Measurements from ENCODE around the gene RBM45.

Gene RBM45

GRCh38 chr2:178115271-178115670 lies 3.0 kb downstream of the RBM45 start:
- in situ Hi-C loops (cut with HindIII; ENCODE audit: low sequenced_read_pairs) = no loop called here
- DNase-seq (ENCODE audit: low read depth, low spot score) = no peak
- no peak overlapping the region for H3K4me3 ChIP-seq (ENCODE audit: low read depth, low read length)
- no peak for TF ChIP-seq CTCF (IDR thresholded peaks at IDR 0.05; ENCODE audit: low read depth, low read length)

- in situ Hi-C loops (cut with HindIII; ENCODE audit: low sequenced_read_pairs) = no loop called here
- no peak for DNase-seq (ENCODE audit: low read depth, low spot score)
- TF ChIP-seq CTCF (IDR thresholded peaks at IDR 0.05; ENCODE audit: low read depth, low read length) = no peak
- no peak overlapping the region for H3K4me3 ChIP-seq (ENCODE audit: low read depth, low read length)
Observed at GRCh38 chr2:178117725-178118124, 5.5 kb downstream of the RBM45 start.

- H3K4me3 ChIP-seq (ENCODE audit: low read depth, low read length) = no peak overlapping the region
- no peak for DNase-seq (ENCODE audit: low read depth, low spot score)
- TF ChIP-seq CTCF (IDR thresholded peaks at IDR 0.05; ENCODE audit: low read depth, low read length) = no peak
- in situ Hi-C loops (cut with HindIII; ENCODE audit: low sequenced_read_pairs) = no loop called here
Observed at GRCh38 chr2:178119179-178119922, 7.1 kb downstream of the RBM45 start.

GRCh38 chr2:178123163-178123562 lies 10.9 kb downstream of the RBM45 start:
- TF ChIP-seq CTCF (IDR thresholded peaks at IDR 0.05; ENCODE audit: low read depth, low read length) = no peak
- no peak for DNase-seq (ENCODE audit: low read depth, low spot score)
- no peak overlapping the region for H3K4me3 ChIP-seq (ENCODE audit: low read depth, low read length)
- in situ Hi-C loops (cut with HindIII; ENCODE audit: low sequenced_read_pairs) = no loop called here

GRCh38 chr2:178125125-178125524 lies 12.9 kb downstream of the RBM45 start:
- TF ChIP-seq CTCF (IDR thresholded peaks at IDR 0.05; ENCODE audit: low read depth, low read length) = no peak
- no peak for DNase-seq (ENCODE audit: low read depth, low spot score)
- in situ Hi-C loops (cut with HindIII; ENCODE audit: low sequenced_read_pairs) = no loop called here
- H3K4me3 ChIP-seq (ENCODE audit: low read depth, low read length) = no peak overlapping the region

- no peak for TF ChIP-seq CTCF (IDR thresholded peaks at IDR 0.05; ENCODE audit: low read depth, low read length)
- no peak overlapping the region for H3K4me3 ChIP-seq (ENCODE audit: low read depth, low read length)
- DNase-seq (ENCODE audit: low read depth, low spot score) = no peak
- in situ Hi-C loops (cut with HindIII; ENCODE audit: low sequenced_read_pairs) = no loop called here
Observed at GRCh38 chr2:178125862-178126261, 13.6 kb downstream of the RBM45 start.

Data from astrocyte of the spinal cord (primary cell).